Sigmoid colon (tissue), 7 donors: Measurements from ENCODE around the gene SMIM32. TPM values are rescaled to one million over a fixed set of nuclear protein-coding genes. Genes with fewer than 3 reads are reported as not detected.

Experiments used
- DNase-seq: peaks from one replicate; pipeline ENCODE4 v3.0.0-alpha.2; 2019
- H3K27ac ChIP-seq, 4 donors: fragments of 200-600 bp; sonication (generic); one replicate each; pipeline ENCODE4 v1.5.1; 2016 to 2019; ENCODE audit warnings: mild to moderate bottlenecking in 1 of 4
- H3K27me3 ChIP-seq, 3 donors: fragments of 200-600 bp; sonication (generic); one replicate each; pipeline ENCODE4 v1.5.1; 2019; ENCODE audit warnings: mild to moderate bottlenecking in 1 of 3
- H3K36me3 ChIP-seq, 4 donors: fragments of 200-600 bp; sonication (generic); one replicate each; pipeline ENCODE4 v1.5.1; 2016 to 2019
- H3K4me1 ChIP-seq, 4 donors: fragments of 200-600 bp; sonication (generic); one replicate each; pipeline ENCODE4 v1.5.1; 2017 to 2019
- H3K4me3 ChIP-seq, 4 donors: fragments of 200-600 bp; sonication (generic); one replicate each; pipeline ENCODE4 v1.5.1; 2017 to 2019; ENCODE audit warnings: mild to moderate bottlenecking in 2 of 4, moderate library complexity in 1 of 4
- H3K9me3 ChIP-seq, 4 donors: fragments of 200-600 bp in 3 of 4; sonication (generic) in 3 of 4; one replicate each; pipeline versions ENCODE4 v1.5.1 to v1.6.1; 2013 to 2019
- CTCF ChIP-seq, 4 experiments: fragments of 450-650 bp in 3 of 4; fragments of 200-600 bp in 1 of 4; IDR thresholded peaks; one replicate each; pipeline ENCODE4 v1.5.1; 2016 to 2019; ENCODE audit warnings: antibody characterized with exemption in 4 of 4, mild to moderate bottlenecking in 3 of 4, moderate library complexity in 2 of 4
- EP300 ChIP-seq, 4 donors: sonication (generic); formaldehyde crosslinking; IDR thresholded peaks; one replicate each; pipeline ENCODE4 v1.6.1; 2017; ENCODE audit warnings: antibody characterized with exemption in 4 of 4
- POLR2A ChIP-seq, 2 donors: fragments of 450-650 bp; IDR thresholded peaks; one replicate each; pipeline ENCODE4 v1.6.1; 2016; ENCODE audit warnings: antibody characterized with exemption in 2 of 2, mild to moderate bottlenecking in 2 of 2, moderate library complexity in 2 of 2
- POLR2AphosphoS5 ChIP-seq, 4 donors: sonication (generic); formaldehyde crosslinking; IDR thresholded peaks; one replicate each; pipeline ENCODE4 v1.6.1; 2017; ENCODE audit warnings: antibody characterized with exemption in 4 of 4
- WGBS, 2 donors: extraction: QIAGEN DNeasy Blood & Tissue Kit; methylation state at CpG; one replicate each; pipeline ENCODE4 v1.1.7; 2013; 5-methylcytosine and 5-hydroxymethylcytosine counted together
- intact Hi-C: fragments of 100-400 bp; cut with DNase I; formaldehyde crosslinking; loops from one replicate; pipeline ENCODE4 v1.15.1; 2023
- polyA plus RNA-seq, 3 donors: library from polyadenylated mRNA; stranded (reverse); fragments of 200-250 nt; gene quantifications; one replicate each; pipeline ENCODE4 v1.2.3, GENCODE V29; 2013
- total RNA-seq, 4 donors: library from RNA; depleted of rRNA; stranded (reverse); fragments of >200 nt; gene quantifications; one replicate each; pipeline ENCODE4 v1.1.0, GENCODE V29; 2016
- donor health status: healthy with polysubstance abuse.
- donor health status: Bipolar disorder and iron deficiency.
- donor health status: healthy.

Gene SMIM32
- total and polyA plus RNA-seq, 7 donors: 0.36 to 10.8 (median 9.6) TPM; not detected in 3

- TF ChIP-seq CTCF (IDR thresholded peaks at IDR 0.05) (no peak), POLR2A (IDR thresholded peaks at IDR 0.05) (no peak), POLR2AphosphoS5 (IDR thresholded peaks at IDR 0.05) (no peak), EP300 (IDR thresholded peaks at IDR 0.05) (no peak)
- H3K4me1 ChIP-seq: no peaks in the 10 kb centered on the region
- H3K4me3 ChIP-seq: no peak overlapping the region
- H3K36me3 ChIP-seq: no peaks in the 10 kb centered on the region
- WGBS, 2 donors: 32 to 53% methylated on average over 2 of the region's 2 CpGs
- intact Hi-C loops: no loop called here
- DNase-seq: no peak
- H3K9me3 ChIP-seq: no peaks in the 10 kb centered on the region
- no peak overlapping the region for H3K27ac ChIP-seq
- H3K27me3 ChIP-seq: peaks cover 0 to 4% (median 0%) of the 10 kb centered on the region in 3 donors
These were observed 33.4 kb upstream of the SMIM32 start for GRCh38 chr5:136226401-136226800.

- intact Hi-C loops: no loop called here
- H3K9me3 ChIP-seq: no peaks in the 10 kb centered on the region
- no peak for TF ChIP-seq CTCF (IDR thresholded peaks at IDR 0.05)
- TF ChIP-seq EP300 (IDR thresholded peaks at IDR 0.05): no peak
- no peak for TF ChIP-seq POLR2A (IDR thresholded peaks at IDR 0.05)
- no peak for TF ChIP-seq POLR2AphosphoS5 (IDR thresholded peaks at IDR 0.05)
- H3K36me3 ChIP-seq: no peaks in the 10 kb centered on the region
- H3K27me3 ChIP-seq: peaks cover 0 to 4% (median 0%) of the 10 kb centered on the region in 3 donors
- 12 to 41% methylated on average over 2 of the region's 2 CpGs for WGBS, 2 donors
- H3K4me3 ChIP-seq: no peak overlapping the region
- no peak overlapping the region for H3K27ac ChIP-seq
- DNase-seq: no peak
- no peaks in the 10 kb centered on the region for H3K4me1 ChIP-seq
These were observed 32.8 kb upstream of the SMIM32 start for GRCh38 chr5:136225796-136226195.

GRCh38 chr5:136222580-136223235 is 29.7 kb upstream of the SMIM32 start:
- peaks cover 0 to under 1% (median 0%) of the 10 kb centered on the region in 3 donors for H3K27me3 ChIP-seq
- no peak for DNase-seq
- H3K9me3 ChIP-seq: peaks cover 0 to 3% (median 0%) of the 10 kb centered on the region in 4 donors
- no peaks in the 10 kb centered on the region for H3K4me1 ChIP-seq
- WGBS, 2 donors: 72 to 75% methylated on average over 4 of the region's 4 CpGs
- H3K36me3 ChIP-seq: no peaks in the 10 kb centered on the region
- intact Hi-C loops: no loop called here
- no peak for TF ChIP-seq POLR2A (IDR thresholded peaks at IDR 0.05)
- no peak for TF ChIP-seq POLR2AphosphoS5 (IDR thresholded peaks at IDR 0.05)
- no peak for TF ChIP-seq EP300 (IDR thresholded peaks at IDR 0.05)
- no peak for TF ChIP-seq CTCF (IDR thresholded peaks at IDR 0.05)
- H3K27ac ChIP-seq: no peak overlapping the region
- H3K4me3 ChIP-seq: no peak overlapping the region

GRCh38 chr5:136221340-136221739 is 28.4 kb upstream of the SMIM32 start:
- no peak for TF ChIP-seq CTCF (IDR thresholded peaks at IDR 0.05)
- no peak for TF ChIP-seq EP300 (IDR thresholded peaks at IDR 0.05)
- TF ChIP-seq POLR2AphosphoS5 (IDR thresholded peaks at IDR 0.05): no peak
- no peak for TF ChIP-seq POLR2A (IDR thresholded peaks at IDR 0.05)
- H3K4me1 ChIP-seq: no peaks in the 10 kb centered on the region
- no peaks in the 10 kb centered on the region for H3K27me3 ChIP-seq
- H3K27ac ChIP-seq: no peak overlapping the region
- H3K9me3 ChIP-seq: peaks cover 0 to 3% (median 0%) of the 10 kb centered on the region in 4 donors
- no peaks in the 10 kb centered on the region for H3K36me3 ChIP-seq
- WGBS, 2 donors: 92 to 96% methylated on average over 4 of the region's 4 CpGs
- no peak for DNase-seq
- intact Hi-C loops: no loop called here
- no peak overlapping the region for H3K4me3 ChIP-seq
